ENCODE results near the gene ZNF444.
A peak's percentile ranks its signal among the peaks of the same experiment; 100 is the strongest.
"Not testable (repeated sequence)": the region's sequence is repeated elsewhere in the genome, so short reads cannot be mapped to it uniquely, and the experiment has no call there.

Gene ZNF444

GRCh38 chr19:56140583-56141416 is at the start of gene ZNF444:
ZNF444 (plus strand) TSS chr19:56141287; CDS start chr19:56146912, 5,625 bp downstream.
- DNase-seq, result peak; percentile 100

- no peak for DNase-seq
Measured at GRCh38 chr19:56091751-56092546, 49.1 kb upstream of the ZNF444 start.

GRCh38 chr19:56092685-56093631 is 48.1 kb upstream of the ZNF444 start:
- no peak for DNase-seq

- DNase-seq, result no peak
Measured at GRCh38 chr19:56094449-56094848, 46.6 kb upstream of the ZNF444 start.

- no peak for DNase-seq
Measured at GRCh38 chr19:56096665-56097064, 44.4 kb upstream of the ZNF444 start.

GRCh38 chr19:56097306-56097705 is 43.8 kb upstream of the ZNF444 start:
- no peak for DNase-seq

- no peak for DNase-seq
Measured at GRCh38 chr19:56097776-56098175, 43.3 kb upstream of the ZNF444 start.

GRCh38 chr19:56098237-56098636 is 42.9 kb upstream of the ZNF444 start:
- not testable (repeated sequence) for DNase-seq

- no peak for DNase-seq
Measured at GRCh38 chr19:56098731-56099568, 42.1 kb upstream of the ZNF444 start.

GRCh38 chr19:56099638-56100539 is 41.2 kb upstream of the ZNF444 start:
- DNase-seq, result no peak

- no peak for DNase-seq
Measured at GRCh38 chr19:56101095-56101494, 40.0 kb upstream of the ZNF444 start.

- no peak for DNase-seq
Measured at GRCh38 chr19:56101746-56102535, 39.1 kb upstream of the ZNF444 start.

GRCh38 chr19:56103027-56103614 is 38.0 kb upstream of the ZNF444 start:
- DNase-seq, result no peak

- DNase-seq, result no peak
Measured at GRCh38 chr19:56104423-56104822, 36.7 kb upstream of the ZNF444 start.

- DNase-seq, result peak; percentile 84
Measured at GRCh38 chr19:56105090-56105701, 35.9 kb upstream of the ZNF444 start.

GRCh38 chr19:56105831-56106396 is 35.2 kb upstream of the ZNF444 start:
- not testable (repeated sequence) for DNase-seq

- no peak for DNase-seq
Measured at GRCh38 chr19:56106397-56106849, 34.7 kb upstream of the ZNF444 start.

GRCh38 chr19:56106993-56107392 is 34.1 kb upstream of the ZNF444 start:
- no peak for DNase-seq

All from COR-L47 (cell line).